SU-DHL-6 (cell line): ENCODE data around the gene OVCH1.
A peak's percentile ranks its signal among the peaks of the same experiment; 100 is the strongest.

Source experiments
- H2AFZ ChIP-seq: fragments of 200-600 bp; sonication (generic); 2 replicates; pipeline ENCODE4 v1.6.1; 2014; ENCODE audit warnings: low read depth, mild to moderate bottlenecking, moderate library complexity, mixed read lengths, antibody characterized with exemption, low read length; ENCODE audit not compliant: severe bottlenecking
- H3F3A ChIP-seq: fragments of 200-600 bp; shearing (Covaris generic); 2 replicates; pipeline ENCODE4 v1.6.0; 2016; ENCODE audit warnings: antibody characterized with exemption, mild to moderate bottlenecking; ENCODE audit not compliant: insufficient read depth
- H3K27ac ChIP-seq: fragments of 200-600 bp; sonication (generic); 2 replicates; pipeline ENCODE4 v1.5.1; 2016; ENCODE audit warnings: low read depth, mild to moderate bottlenecking, low read length, moderate library complexity, mixed read lengths
- H3K27me3 ChIP-seq: fragments of 200-600 bp; sonication (generic), shearing (Covaris generic); 2 replicates; pipeline ENCODE4 v1.6.0; 2014; ENCODE audit warnings: mild to moderate bottlenecking, low read length
- H3K36me3 ChIP-seq: fragments of 200-600 bp; sonication (generic); 2 replicates; pipeline ENCODE4 v1.6.1; 2014; ENCODE audit warnings: mild to moderate bottlenecking, low read length, mixed read lengths
- H3K4me2 ChIP-seq: fragments of 300-600, 200-600 bp; shearing (Covaris generic), sonication (generic); 2 replicates; pipeline ENCODE4 v1.6.0; 2014; ENCODE audit warnings: low read length, low read depth, mild to moderate bottlenecking; ENCODE audit not compliant: poor library complexity, severe bottlenecking
- H3K4me3 ChIP-seq: fragments of 200-600 bp; sonication (generic); 2 replicates; pipeline ENCODE4 v1.5.1; 2014; ENCODE audit warnings: antibody characterized with exemption, low read length, mild to moderate bottlenecking, mixed read lengths; ENCODE audit not compliant: insufficient read depth, poor library complexity, severe bottlenecking
- H3K79me2 ChIP-seq: fragments of 200-600 bp; sonication (generic); 2 replicates; pipeline ENCODE4 v1.6.1; 2014; ENCODE audit warnings: mild to moderate bottlenecking, low read length, moderate library complexity; ENCODE audit not compliant: insufficient read depth
- H3K9ac ChIP-seq: fragments of 200-600 bp; sonication (generic); 2 replicates; pipeline ENCODE4 v1.7.0; 2014; ENCODE audit warnings: mild to moderate bottlenecking, low read length
- H3K9me2 ChIP-seq: fragments of 200-600 bp; sonication (generic); replicated peaks from 2 replicates; pipeline ENCODE4 v1.6.1; 2014; ENCODE audit warnings: low read length; ENCODE audit not compliant: insufficient read depth
- H3K9me3 ChIP-seq: fragments of 200-600 bp; sonication (generic); 2 replicates; pipeline ENCODE4 v1.6.1; 2014; ENCODE audit warnings: low read length, mixed read lengths; ENCODE audit not compliant: insufficient read depth
- H4K20me1 ChIP-seq: fragments of 200-600 bp; sonication (generic); 2 replicates; pipeline ENCODE4 v1.6.1; 2014; ENCODE audit warnings: low read depth, mild to moderate bottlenecking, antibody characterized with exemption, low read length, moderate library complexity, mixed read lengths
- EZH2phosphoT487 ChIP-seq: fragments of 200-600 bp; sonication (generic), shearing (Covaris generic); conservative IDR thresholded peaks from 2 replicates; pipeline ENCODE4 v1.6.1; 2018; ENCODE audit warnings: mild to moderate bottlenecking, antibody characterized with exemption, low read length, moderate library complexity, mixed read lengths
- TF ChIP-seq, protein P1 (sequence below): fragments of 200-600 bp; sonication (generic); IDR thresholded peaks from one replicate; pipeline ENCODE4 v1.5.1; 2017; ENCODE audit warnings: antibody characterized with exemption, mild to moderate bottlenecking, low read length, moderate library complexity; ENCODE audit not compliant: insufficient read depth, poor library complexity, severe bottlenecking

The OVCH1 gene

DNA sequence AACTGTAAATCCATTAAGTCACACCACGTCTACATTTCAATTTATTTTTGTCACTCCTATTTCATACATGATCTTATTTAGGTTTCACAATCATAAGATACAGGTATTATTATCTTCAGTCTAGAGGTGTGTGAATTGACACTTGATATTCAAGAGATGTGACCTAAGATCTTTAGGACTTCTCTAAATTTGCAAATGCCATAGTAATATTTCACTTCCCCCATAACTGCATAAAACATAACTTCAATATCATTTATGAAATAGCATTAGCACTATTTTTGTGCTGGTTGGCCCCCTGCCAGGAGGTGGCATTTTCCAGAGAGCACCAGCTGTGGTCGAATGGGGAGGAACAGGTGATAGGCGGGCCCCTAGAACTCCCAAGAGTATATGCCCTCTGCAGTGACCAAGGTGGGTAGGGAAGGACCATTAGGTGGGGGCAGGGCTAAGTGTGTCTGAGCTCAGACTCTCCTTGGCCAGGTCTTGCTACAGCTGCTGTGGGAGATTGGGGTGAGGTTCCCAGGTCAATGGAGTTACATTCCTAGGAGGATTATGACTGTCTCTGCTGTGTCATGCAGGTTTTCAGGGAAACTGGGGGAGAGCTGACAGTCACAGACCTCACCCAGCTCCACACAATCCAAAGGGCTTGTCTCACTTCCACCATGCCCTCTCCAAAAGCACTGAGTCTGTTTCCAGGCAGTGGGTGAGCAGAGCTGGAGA is 67.3 kb downstream of the OVCH1 start:
- H3K9ac ChIP-seq, result no peak overlapping the region
- H3K27ac ChIP-seq, result no peak overlapping the region
- no peak overlapping the region for H3K4me3 ChIP-seq
- no peak overlapping the region for H3K4me2 ChIP-seq
- H4K20me1 ChIP-seq, result 0 out of 2 replicates have a peak, but pooled peaks cover 4% of the 10 kb centered on the region
- no peak overlapping the region for H2AFZ ChIP-seq
- no peaks in the 10 kb centered on the region for H3K27me3 ChIP-seq
- H3K9me3 ChIP-seq, result no peaks in the 10 kb centered on the region
- H3F3A ChIP-seq, result peaks cover 23% of the 10 kb centered on the region
- H3K9me2 ChIP-seq, result no peaks in the 10 kb centered on the region
- H3K36me3 ChIP-seq, result peaks cover 7% of the 10 kb centered on the region; the same call in 1 of the 2 replicates
- TF ChIP-seq, protein P1, sequence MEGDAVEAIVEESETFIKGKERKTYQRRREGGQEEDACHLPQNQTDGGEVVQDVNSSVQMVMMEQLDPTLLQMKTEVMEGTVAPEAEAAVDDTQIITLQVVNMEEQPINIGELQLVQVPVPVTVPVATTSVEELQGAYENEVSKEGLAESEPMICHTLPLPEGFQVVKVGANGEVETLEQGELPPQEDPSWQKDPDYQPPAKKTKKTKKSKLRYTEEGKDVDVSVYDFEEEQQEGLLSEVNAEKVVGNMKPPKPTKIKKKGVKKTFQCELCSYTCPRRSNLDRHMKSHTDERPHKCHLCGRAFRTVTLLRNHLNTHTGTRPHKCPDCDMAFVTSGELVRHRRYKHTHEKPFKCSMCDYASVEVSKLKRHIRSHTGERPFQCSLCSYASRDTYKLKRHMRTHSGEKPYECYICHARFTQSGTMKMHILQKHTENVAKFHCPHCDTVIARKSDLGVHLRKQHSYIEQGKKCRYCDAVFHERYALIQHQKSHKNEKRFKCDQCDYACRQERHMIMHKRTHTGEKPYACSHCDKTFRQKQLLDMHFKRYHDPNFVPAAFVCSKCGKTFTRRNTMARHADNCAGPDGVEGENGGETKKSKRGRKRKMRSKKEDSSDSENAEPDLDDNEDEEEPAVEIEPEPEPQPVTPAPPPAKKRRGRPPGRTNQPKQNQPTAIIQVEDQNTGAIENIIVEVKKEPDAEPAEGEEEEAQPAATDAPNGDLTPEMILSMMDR, result no peak
- TF ChIP-seq EZH2phosphoT487, result no peak
- H3K79me2 ChIP-seq, result peaks cover 96% of the 10 kb centered on the region

DNA sequence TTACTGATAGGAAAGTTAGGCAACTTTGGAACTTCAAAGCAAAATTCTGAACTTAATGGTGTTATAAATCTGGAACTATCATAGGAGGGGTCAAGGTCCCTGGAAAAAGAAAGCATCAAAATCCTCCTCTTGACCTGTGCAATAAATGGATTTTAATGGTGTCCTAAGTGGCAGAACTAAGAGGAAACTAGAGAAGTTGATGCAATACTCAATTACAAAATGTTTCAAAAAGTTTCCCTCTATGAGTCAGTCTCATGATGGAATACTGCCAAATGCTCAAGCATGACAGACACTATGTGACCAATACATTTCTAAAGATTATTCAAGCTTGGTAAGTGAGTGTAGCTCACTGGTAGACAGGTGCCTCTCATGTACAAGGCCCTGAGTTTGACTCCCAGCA is 68.9 kb downstream of the OVCH1 start:
- Histone ChIP-seq H2AFZ (no peak overlapping the region), H3K4me3 (no peak overlapping the region), H3K79me2 (peaks cover 93% of the 10 kb centered on the region), H3F3A (peaks cover 17% of the 10 kb centered on the region), H3K9ac (no peak overlapping the region), H3K4me2 (no peak overlapping the region), H3K9me3 (no peaks in the 10 kb centered on the region), H3K9me2 (no peaks in the 10 kb centered on the region), H3K27me3 (no peaks in the 10 kb centered on the region), H3K36me3 (0 out of 2 replicates have a peak, but pooled peaks cover 3% of the 10 kb centered on the region), H4K20me1 (no peaks in the 10 kb centered on the region), H3K27ac (no peak overlapping the region)
- TF ChIP-seq, protein P1, result no peak
- no peak for TF ChIP-seq EZH2phosphoT487

DNA sequence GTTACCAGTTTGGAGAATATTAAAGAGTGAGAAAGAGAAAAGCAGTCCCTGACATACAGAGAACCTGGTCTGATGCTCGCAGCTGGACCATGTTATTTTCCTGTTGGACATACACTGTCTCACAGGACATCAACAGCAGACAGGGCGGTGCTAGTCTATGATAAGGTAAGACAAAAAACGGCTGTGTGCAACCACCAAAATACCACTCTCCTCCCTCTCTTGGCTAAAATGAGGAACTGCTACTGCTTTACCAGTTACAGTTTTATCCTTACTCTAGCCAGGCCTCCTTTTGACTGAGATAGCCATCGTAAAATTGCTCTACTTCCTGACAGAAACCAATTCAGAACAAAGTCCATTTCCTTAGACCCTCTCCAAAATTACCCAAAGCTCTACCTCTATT is 69.5 kb downstream of the OVCH1 start:
- Histone ChIP-seq H2AFZ (no peak overlapping the region), H3F3A (peaks cover 17% of the 10 kb centered on the region), H3K4me2 (peak overlapping the region; percentile 32), H3K27me3 (no peaks in the 10 kb centered on the region), H3K27ac (peak overlapping the region; percentile 29), H3K4me3 (no peak overlapping the region), H3K9me3 (no peaks in the 10 kb centered on the region), H4K20me1 (no peaks in the 10 kb centered on the region), H3K79me2 (peaks cover 93% of the 10 kb centered on the region), H3K9ac (no peak overlapping the region), H3K9me2 (no peaks in the 10 kb centered on the region), H3K36me3 (0 out of 2 replicates have a peak, but pooled peaks cover 3% of the 10 kb centered on the region)
- TF ChIP-seq, protein P1, result peak; percentile 22
- no peak for TF ChIP-seq EZH2phosphoT487
